GM18508 (cell line): ENCODE results near the gene BLOC1S4.
"Not testable (repeated sequence)": the region's sequence is repeated elsewhere in the genome, so short reads cannot be mapped to it uniquely, and the experiment has no call there.

Experiments
- ATAC-seq: cut with Tn5 transposase; IDR thresholded peaks from one replicate; pipeline ENCODE4 v1.9.1; 2021; ENCODE audit warnings: moderate number of reproducible peaks; ENCODE audit not compliant: insufficient read depth, unreplicated experiment

BLOC1S4 gene

GRCh38 chr4:6756345-6756744 is 40.4 kb downstream of the BLOC1S4 start:
- ATAC-seq: not testable (repeated sequence)

GRCh38 chr4:6758728-6759127 is 42.8 kb downstream of the BLOC1S4 start:
- no peak for ATAC-seq

GRCh38 chr4:6760865-6761264 is 44.9 kb downstream of the BLOC1S4 start:
- no peak for ATAC-seq

- ATAC-seq: no peak
These were observed 46.0 kb downstream of the BLOC1S4 start for GRCh38 chr4:6761649-6762615.

GRCh38 chr4:6763330-6763851 is 47.4 kb downstream of the BLOC1S4 start:
- ATAC-seq: no peak

- ATAC-seq: no peak
These were observed 49.1 kb downstream of the BLOC1S4 start for GRCh38 chr4:6764976-6765620.

GRCh38 chr4:6765703-6766102 is 49.7 kb downstream of the BLOC1S4 start:
- ATAC-seq: no peak
